ENCODE results near the gene OR2S2. TPM values are rescaled to one million over a fixed set of nuclear protein-coding genes. Genes with fewer than 3 reads are reported as not detected.
"Not testable (repeated sequence)": the region's sequence is repeated elsewhere in the genome, so short reads cannot be mapped to it uniquely, and the experiment has no call there.

OR2S2 gene
- total and polyA plus RNA-seq, 2 donors (not counting 1 experiment from before 2014, with no cell fraction given): not detected

GRCh38 chr9:35935755-35936509 lies 22.0 kb downstream of the OR2S2 start:
- no peaks in the 10 kb centered on the region for H4K20me1 ChIP-seq (ENCODE audit: control insufficient read depth, insufficient read depth, low read length, poor library complexity, severe bottlenecking)
- no peak for ATAC-seq (ENCODE audit: low read depth)
- Mint-ChIP-seq H3K4me3 (no peak overlapping the region), H3K4me1 (peaks cover 21% of the 10 kb centered on the region), H3K27ac (no peak overlapping the region), H3K9me3 (ENCODE audit: insufficient read depth) (no peaks in the 10 kb centered on the region), H3K27me3 (peaks cover 40% of the 10 kb centered on the region)
- H3K27me3 ChIP-seq (replicated peaks in 1 of 4; ENCODE audit: control extremely low read depth in 1 of 4, control insufficient read depth in 3 of 4, insufficient read depth in 4 of 4, low read length in 3 of 4): peaks cover 0 to 26% (median 13%) of the 10 kb centered on the region in 4 experiments
- H3K4me1 ChIP-seq (ENCODE audit: control insufficient read depth in 2 of 2, insufficient read depth in 2 of 2, low read length in 2 of 2): peaks cover 11 to 20% of the 10 kb centered on the region in 2 donors
- H3K4me2 ChIP-seq (replicated peaks; ENCODE audit: low read depth, low read length, poor library complexity, severe bottlenecking): no peak overlapping the region
- ChIA-PET POLR2A (no interaction called here), CTCF (interaction anchor here (0.7 to 1.5 kb wide), 2 partner anchors 10 to 25 kb away, joined by 3 to 4 read pairs; no protein-coding TSS in a partner anchor)
- TF ChIP-seq EZH2 (IDR thresholded peaks at IDR 0.05; ENCODE audit: borderline replicate concordance, insufficient read depth, low read depth, low read length, poor library complexity, severe bottlenecking) (no peak), CTCF (IDR thresholded peaks at IDR 0.05) (no peak)
- H3K4me3 ChIP-seq (ENCODE audit: control extremely low read depth in 1 of 5, extremely low read depth in 1 of 5, insufficient read depth in 1 of 5, low read depth in 2 of 5, low read length in 4 of 5): no peak overlapping the region
- no peak overlapping the region for H2AFZ ChIP-seq (ENCODE audit: insufficient read depth, low read depth, low read length, poor library complexity, severe bottlenecking)
- intact Hi-C loops (cut with micrococcal nuclease): no loop called here
- no peaks in the 10 kb centered on the region for H3K79me2 ChIP-seq (ENCODE audit: control insufficient read depth, insufficient read depth, low read length)
- H3K36me3 ChIP-seq (replicated peaks in 1 of 2; ENCODE audit: control extremely low read depth in 1 of 2, control insufficient read depth in 1 of 2, extremely low read depth in 1 of 2, insufficient read depth in 2 of 2, low read length in 1 of 2): no peaks in the 10 kb centered on the region
- 67% methylated on average over 1 of the region's 7 CpGs for WGBS (ENCODE audit: insufficient coverage)
- no peak overlapping the region for H3K9ac ChIP-seq (ENCODE audit: low read length)
- peaks cover 0 to 4% (median 4%) of the 10 kb centered on the region in 3 donors for H3K9me3 ChIP-seq (ENCODE audit: control extremely low read depth in 1 of 3, control insufficient read depth in 2 of 3, insufficient read depth in 1 of 3, low read length in 2 of 3)
- no peak overlapping the region for H3K27ac ChIP-seq (ENCODE audit: low read length in 2 of 2)
- no peak for DNase-seq

- no peak overlapping the region for H3K4me3 ChIP-seq (ENCODE audit: control extremely low read depth in 1 of 5, extremely low read depth in 1 of 5, insufficient read depth in 1 of 5, low read depth in 2 of 5, low read length in 4 of 5)
- Mint-ChIP-seq H3K4me3 (no peak overlapping the region), H3K9me3 (ENCODE audit: insufficient read depth) (no peaks in the 10 kb centered on the region), H3K27me3 (peaks cover 46% of the 10 kb centered on the region), H3K4me1 (peaks cover 21% of the 10 kb centered on the region), H3K27ac (no peak overlapping the region)
- H3K36me3 ChIP-seq (replicated peaks in 1 of 2; ENCODE audit: control extremely low read depth in 1 of 2, control insufficient read depth in 1 of 2, extremely low read depth in 1 of 2, insufficient read depth in 2 of 2, low read length in 1 of 2): no peaks in the 10 kb centered on the region
- peaks cover 11 to 20% of the 10 kb centered on the region in 2 donors for H3K4me1 ChIP-seq (ENCODE audit: control insufficient read depth in 2 of 2, insufficient read depth in 2 of 2, low read length in 2 of 2)
- no peak overlapping the region for H2AFZ ChIP-seq (ENCODE audit: insufficient read depth, low read depth, low read length, poor library complexity, severe bottlenecking)
- H3K4me2 ChIP-seq (replicated peaks; ENCODE audit: low read depth, low read length, poor library complexity, severe bottlenecking): no peak overlapping the region
- peaks cover 0 to 23% (median 13%) of the 10 kb centered on the region in 4 experiments for H3K27me3 ChIP-seq (replicated peaks in 1 of 4; ENCODE audit: control extremely low read depth in 1 of 4, control insufficient read depth in 3 of 4, insufficient read depth in 4 of 4, low read length in 3 of 4)
- no peak for ATAC-seq (ENCODE audit: low read depth)
- no peak overlapping the region for H3K27ac ChIP-seq (ENCODE audit: low read length in 2 of 2)
- intact Hi-C loops (cut with micrococcal nuclease): no loop called here
- H3K79me2 ChIP-seq (ENCODE audit: control insufficient read depth, insufficient read depth, low read length): no peaks in the 10 kb centered on the region
- no peak for TF ChIP-seq EZH2 (IDR thresholded peaks at IDR 0.05; ENCODE audit: borderline replicate concordance, insufficient read depth, low read depth, low read length, poor library complexity, severe bottlenecking)
- no peak for TF ChIP-seq CTCF (IDR thresholded peaks at IDR 0.05)
- CTCF ChIA-PET: interaction anchor here (1.5 kb wide), 1 partner anchor 11 kb away, joined by 3 read pairs; no protein-coding TSS in a partner anchor
- POLR2A ChIA-PET: no interaction called here
- WGBS (ENCODE audit: insufficient coverage): no CpG with 5 or more reads among the region's 4 CpGs
- peaks cover 0 to 4% (median 4%) of the 10 kb centered on the region in 3 donors for H3K9me3 ChIP-seq (ENCODE audit: control extremely low read depth in 1 of 3, control insufficient read depth in 2 of 3, insufficient read depth in 1 of 3, low read length in 2 of 3)
- DNase-seq: no peak
- no peaks in the 10 kb centered on the region for H4K20me1 ChIP-seq (ENCODE audit: control insufficient read depth, insufficient read depth, low read length, poor library complexity, severe bottlenecking)
- H3K9ac ChIP-seq (ENCODE audit: low read length): no peak overlapping the region
Observed at GRCh38 chr9:35935261-35935660, 22.7 kb downstream of the OR2S2 start.

GRCh38 chr9:35934069-35934468 lies 23.9 kb downstream of the OR2S2 start:
- H2AFZ ChIP-seq (ENCODE audit: insufficient read depth, low read depth, low read length, poor library complexity, severe bottlenecking); DNase-seq; H3K4me2 ChIP-seq (replicated peaks; ENCODE audit: low read depth, low read length, poor library complexity, severe bottlenecking); H3K4me3 Mint-ChIP-seq; H3K27ac Mint-ChIP-seq; H3K79me2 ChIP-seq (ENCODE audit: control insufficient read depth, insufficient read depth, low read length); H3K9me3 ChIP-seq (ENCODE audit: control extremely low read depth in 1 of 3, control insufficient read depth in 2 of 3, insufficient read depth in 1 of 3, low read length in 2 of 3); H3K9me3 Mint-ChIP-seq (ENCODE audit: insufficient read depth); ATAC-seq (ENCODE audit: low read depth); CTCF ChIA-PET; H4K20me1 ChIP-seq (ENCODE audit: control insufficient read depth, insufficient read depth, low read length, poor library complexity, severe bottlenecking); H3K27ac ChIP-seq (ENCODE audit: low read length in 2 of 2); POLR2A ChIA-PET; H3K4me3 ChIP-seq (ENCODE audit: control extremely low read depth in 1 of 5, extremely low read depth in 1 of 5, insufficient read depth in 1 of 5, low read depth in 2 of 5, low read length in 4 of 5); H3K9ac ChIP-seq (ENCODE audit: low read length); intact Hi-C loops (cut with micrococcal nuclease); H3K36me3 ChIP-seq (replicated peaks in 1 of 2; ENCODE audit: control extremely low read depth in 1 of 2, control insufficient read depth in 1 of 2, extremely low read depth in 1 of 2, insufficient read depth in 2 of 2, low read length in 1 of 2): not testable (repeated sequence)
- Mint-ChIP-seq H3K4me1 (peaks cover 21% of the 10 kb centered on the region), H3K27me3 (peaks cover 47% of the 10 kb centered on the region)
- Histone ChIP-seq H3K4me1 (ENCODE audit: control insufficient read depth in 2 of 2, insufficient read depth in 2 of 2, low read length in 2 of 2) (peaks cover 11 to 20% of the 10 kb centered on the region in 2 donors), H3K27me3 (replicated peaks in 1 of 4; ENCODE audit: control extremely low read depth in 1 of 4, control insufficient read depth in 3 of 4, insufficient read depth in 4 of 4, low read length in 3 of 4) (peaks cover 0 to 22% (median 12%) of the 10 kb centered on the region in 4 experiments)
- WGBS (ENCODE audit: insufficient coverage): 100% methylated on average over 2 of the region's 6 CpGs
